ENCODE measurements around the gene PLCB2.

The PLCB2 gene

DNA sequence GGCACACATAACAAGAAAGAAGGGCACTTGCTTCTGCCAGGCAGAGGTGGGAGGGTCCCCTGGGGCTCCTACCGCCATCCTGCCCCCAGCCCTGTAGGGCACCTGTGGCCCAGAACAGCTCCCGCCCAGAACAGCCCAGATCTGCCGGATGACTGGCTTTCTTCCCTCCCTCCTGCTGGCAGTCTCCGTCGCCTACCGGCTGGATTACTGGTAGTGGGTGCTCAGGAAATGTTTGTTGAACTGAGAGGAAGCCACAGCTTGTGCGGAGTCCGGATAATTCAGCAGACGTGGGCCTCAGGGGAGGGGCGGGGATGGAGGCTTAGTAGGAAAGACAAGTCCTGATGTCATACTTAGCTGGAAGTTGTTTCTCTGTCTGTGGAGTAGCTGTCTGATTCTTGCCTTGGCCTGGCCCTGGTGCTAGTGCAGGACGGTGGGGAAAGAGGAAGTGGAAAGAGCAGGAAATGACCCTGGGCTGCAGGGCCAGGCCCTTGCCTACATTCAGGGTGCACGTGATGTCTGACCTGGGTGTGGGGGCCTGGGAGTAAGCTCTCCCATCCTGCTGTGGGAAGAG, 26.3 kb upstream of the PLCB2 start (continued):
- TF ChIP-seq, protein P1, sequence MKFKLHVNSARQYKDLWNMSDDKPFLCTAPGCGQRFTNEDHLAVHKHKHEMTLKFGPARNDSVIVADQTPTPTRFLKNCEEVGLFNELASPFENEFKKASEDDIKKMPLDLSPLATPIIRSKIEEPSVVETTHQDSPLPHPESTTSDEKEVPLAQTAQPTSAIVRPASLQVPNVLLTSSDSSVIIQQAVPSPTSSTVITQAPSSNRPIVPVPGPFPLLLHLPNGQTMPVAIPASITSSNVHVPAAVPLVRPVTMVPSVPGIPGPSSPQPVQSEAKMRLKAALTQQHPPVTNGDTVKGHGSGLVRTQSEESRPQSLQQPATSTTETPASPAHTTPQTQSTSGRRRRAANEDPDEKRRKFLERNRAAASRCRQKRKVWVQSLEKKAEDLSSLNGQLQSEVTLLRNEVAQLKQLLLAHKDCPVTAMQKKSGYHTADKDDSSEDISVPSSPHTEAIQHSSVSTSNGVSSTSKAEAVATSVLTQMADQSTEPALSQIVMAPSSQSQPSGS (tag by site-specific recombination; IDR thresholded peaks at IDR 0.05; ENCODE audit: low read depth), result peak; percentile 31; the same call in 1 of the 2 replicates
- TF ChIP-seq ZNF558 (tag by site-specific recombination; IDR thresholded peaks at IDR 0.05), result no peak
- TF ChIP-seq OSR2 (tag by site-specific recombination; IDR thresholded peaks at IDR 0.05), result peak; percentile 75
- peak; percentile 96 for TF ChIP-seq ZNF394 (tag by site-specific recombination; IDR thresholded peaks at IDR 0.05; ENCODE audit: borderline replicate concordance)

DNA sequence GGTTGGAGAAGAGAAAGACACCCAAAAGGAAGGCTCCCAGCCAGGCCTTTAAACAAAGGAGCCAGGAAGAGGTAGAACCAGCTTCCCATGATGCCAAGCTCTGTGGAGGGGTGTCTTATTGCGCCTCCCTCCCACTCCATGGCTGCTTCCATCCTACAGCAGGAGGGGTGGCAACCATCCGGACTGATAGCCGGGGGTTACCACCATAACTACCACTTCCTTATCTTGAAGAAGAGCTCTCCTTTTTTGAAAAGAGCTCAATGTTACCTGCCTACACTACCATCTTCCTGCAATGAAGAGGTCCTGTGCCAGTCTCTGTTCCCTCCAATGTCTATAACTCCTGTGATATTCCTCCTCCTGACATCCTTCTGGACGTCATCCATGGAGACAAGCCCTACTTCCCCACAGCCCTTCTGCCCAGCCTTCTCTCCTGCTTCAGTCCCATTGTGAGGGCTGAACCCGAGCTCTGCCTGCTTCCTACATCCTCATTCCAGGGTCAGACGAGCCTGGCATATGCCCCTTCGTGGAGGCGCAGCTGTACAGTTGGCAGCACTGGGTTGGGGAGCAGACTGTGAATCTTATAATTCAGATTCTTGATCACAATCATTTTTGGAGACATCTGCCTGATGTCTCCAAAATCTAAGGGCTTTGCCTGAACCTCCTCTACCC, 24.5 kb upstream of the PLCB2 start:
- CTCF ChIA-PET, result interaction anchor here (0.7 to 1.4 kb wide), 4 partner anchors 9 to 88 kb away, joined by 3 to 4 read pairs (median 3); partner anchors contain the start of gene INAFM2
- TF ChIP-seq, protein P2, sequence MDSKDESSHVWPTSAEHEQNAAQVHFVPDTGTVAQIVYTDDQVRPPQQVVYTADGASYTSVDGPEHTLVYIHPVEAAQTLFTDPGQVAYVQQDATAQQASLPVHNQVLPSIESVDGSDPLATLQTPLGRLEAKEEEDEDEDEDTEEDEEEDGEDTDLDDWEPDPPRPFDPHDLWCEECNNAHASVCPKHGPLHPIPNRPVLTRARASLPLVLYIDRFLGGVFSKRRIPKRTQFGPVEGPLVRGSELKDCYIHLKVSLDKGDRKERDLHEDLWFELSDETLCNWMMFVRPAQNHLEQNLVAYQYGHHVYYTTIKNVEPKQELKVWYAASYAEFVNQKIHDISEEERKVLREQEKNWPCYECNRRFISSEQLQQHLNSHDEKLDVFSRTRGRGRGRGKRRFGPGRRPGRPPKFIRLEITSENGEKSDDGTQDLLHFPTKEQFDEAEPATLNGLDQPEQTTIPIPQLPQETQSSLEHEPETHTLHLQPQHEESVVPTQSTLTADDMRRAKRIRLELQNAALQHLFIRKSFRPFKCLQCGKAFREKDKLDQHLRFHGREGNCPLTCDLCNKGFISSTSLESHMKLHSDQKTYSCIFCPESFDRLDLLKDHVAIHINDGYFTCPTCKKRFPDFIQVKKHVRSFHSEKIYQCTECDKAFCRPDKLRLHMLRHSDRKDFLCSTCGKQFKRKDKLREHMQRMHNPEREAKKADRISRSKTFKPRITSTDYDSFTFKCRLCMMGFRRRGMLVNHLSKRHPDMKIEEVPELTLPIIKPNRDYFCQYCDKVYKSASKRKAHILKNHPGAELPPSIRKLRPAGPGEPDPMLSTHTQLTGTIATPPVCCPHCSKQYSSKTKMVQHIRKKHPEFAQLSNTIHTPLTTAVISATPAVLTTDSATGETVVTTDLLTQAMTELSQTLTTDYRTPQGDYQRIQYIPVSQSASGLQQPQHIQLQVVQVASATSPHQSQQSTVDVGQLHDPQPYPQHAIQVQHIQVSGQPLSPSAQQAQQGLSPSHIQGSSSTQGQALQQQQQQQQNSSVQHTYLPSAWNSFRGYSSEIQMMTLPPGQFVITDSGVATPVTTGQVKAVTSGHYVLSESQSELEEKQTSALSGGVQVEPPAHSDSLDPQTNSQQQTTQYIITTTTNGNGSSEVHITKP (tag by site-specific recombination; IDR thresholded peaks at IDR 0.05), result peak; percentile 80
- no peak for TF ChIP-seq ZNF16 (tag by site-specific recombination; IDR thresholded peaks at IDR 0.05; ENCODE audit: low read depth)
- Histone ChIP-seq H3K36me3 (ENCODE audit: control insufficient read depth in 2 of 2, insufficient read depth in 1 of 2, low read length in 2 of 2) (no peaks in the 10 kb centered on the region), H3K9me3 (ENCODE audit: control insufficient read depth, insufficient read depth, low read depth, low read length) (no peaks in the 10 kb centered on the region), H3K4me1 (ENCODE audit: control insufficient read depth, insufficient read depth, low read length) (no peaks in the 10 kb centered on the region; the same call in 1 of the 2 replicates), H3K27ac (ENCODE audit: extremely low read depth, low read depth, low read length) (no peak overlapping the region), H3K4me3 (ENCODE audit: low read depth, low read length) (no peak overlapping the region)
- POLR2A ChIA-PET, result interaction anchor here (0.7 to 1.5 kb wide), 2 partner anchors 8 to 9 kb away, joined by 3 to 5 read pairs; partner anchors contain the start of gene CCDC9B

DNA sequence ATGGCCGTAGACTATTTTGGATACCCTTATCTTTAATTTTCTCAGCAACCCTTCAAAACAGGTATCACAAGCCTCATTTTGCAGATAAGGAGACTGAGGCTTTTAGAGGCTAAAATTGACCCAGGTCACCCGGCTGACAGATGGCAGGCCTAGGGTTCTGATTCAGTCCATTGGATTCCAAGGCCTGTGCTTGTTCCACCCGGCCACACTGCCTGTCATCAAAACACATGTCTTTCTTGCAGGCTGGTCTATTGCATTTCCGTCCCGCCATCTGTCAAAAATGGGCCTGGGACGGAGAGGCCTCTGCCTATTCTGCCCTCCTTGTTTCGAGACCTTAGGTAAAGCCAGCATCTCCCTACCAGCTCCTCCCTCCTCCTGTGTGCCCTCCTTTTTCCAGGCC, 23.9 kb upstream of the PLCB2 start:
- TF ChIP-seq EGR2 (tag by site-specific recombination; IDR thresholded peaks at IDR 0.05; ENCODE audit: low read depth), result no peak
- POLR2A ChIA-PET, result interaction anchor here (0.7 to 1.5 kb wide), 2 partner anchors 9 kb away, joined by 3 to 5 read pairs; partner anchors contain the start of gene CCDC9B
- CTCF ChIA-PET, result interaction anchor here (0.7 to 1.4 kb wide), 4 partner anchors 9 to 89 kb away, joined by 3 to 4 read pairs (median 3); partner anchors contain the start of gene INAFM2
- Histone ChIP-seq H3K36me3 (ENCODE audit: control insufficient read depth in 2 of 2, insufficient read depth in 1 of 2, low read length in 2 of 2) (peaks cover 0 to 4% of the 10 kb centered on the region in 2 experiments; a peak in 1 of 3 replicates), H3K27ac (ENCODE audit: extremely low read depth, low read depth, low read length) (no peak overlapping the region), H3K9me3 (ENCODE audit: control insufficient read depth, insufficient read depth, low read depth, low read length) (no peaks in the 10 kb centered on the region), H3K4me1 (ENCODE audit: control insufficient read depth, insufficient read depth, low read length) (no peaks in the 10 kb centered on the region; the same call in 1 of the 2 replicates), H3K4me3 (ENCODE audit: low read depth, low read length) (no peak overlapping the region)

DNA sequence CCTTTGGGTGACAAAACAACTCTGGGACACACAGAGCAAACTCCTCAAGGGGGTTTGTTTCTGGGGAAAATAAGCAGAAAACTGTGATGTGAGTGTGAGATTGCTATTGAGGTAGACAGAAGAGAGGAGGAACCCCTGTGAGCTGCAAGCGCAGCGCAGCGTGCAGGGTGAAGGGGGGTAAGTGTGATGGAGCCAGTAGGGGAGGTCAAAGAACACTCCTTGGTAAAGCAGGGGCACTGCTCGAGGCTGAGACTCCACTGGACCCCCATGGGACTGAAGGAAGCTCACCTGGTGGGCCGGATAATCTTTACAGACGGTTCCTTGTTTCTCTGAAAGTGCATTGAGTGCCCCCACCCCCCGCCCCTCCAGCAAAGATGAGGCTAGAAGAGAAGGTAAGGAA, 23.3 kb upstream of the PLCB2 start:
- Histone ChIP-seq H3K4me1 (ENCODE audit: control insufficient read depth, insufficient read depth, low read length) (no peaks in the 10 kb centered on the region), H3K4me3 (ENCODE audit: low read depth, low read length) (no peak overlapping the region), H3K9me3 (ENCODE audit: control insufficient read depth, insufficient read depth, low read depth, low read length) (no peaks in the 10 kb centered on the region), H3K36me3 (ENCODE audit: control insufficient read depth in 2 of 2, insufficient read depth in 1 of 2, low read length in 2 of 2) (peaks cover 0 to 6% of the 10 kb centered on the region in 2 experiments; a peak in 1 of 3 replicates), H3K27ac (ENCODE audit: extremely low read depth, low read depth, low read length) (no peak overlapping the region)
- CTCF ChIA-PET, result interaction anchor here (1.8 kb wide), 1 partner anchor 13 kb away, joined by 3 read pairs; no protein-coding TSS in a partner anchor
- POLR2A ChIA-PET, result no interaction called here
- TF ChIP-seq, protein P3, sequence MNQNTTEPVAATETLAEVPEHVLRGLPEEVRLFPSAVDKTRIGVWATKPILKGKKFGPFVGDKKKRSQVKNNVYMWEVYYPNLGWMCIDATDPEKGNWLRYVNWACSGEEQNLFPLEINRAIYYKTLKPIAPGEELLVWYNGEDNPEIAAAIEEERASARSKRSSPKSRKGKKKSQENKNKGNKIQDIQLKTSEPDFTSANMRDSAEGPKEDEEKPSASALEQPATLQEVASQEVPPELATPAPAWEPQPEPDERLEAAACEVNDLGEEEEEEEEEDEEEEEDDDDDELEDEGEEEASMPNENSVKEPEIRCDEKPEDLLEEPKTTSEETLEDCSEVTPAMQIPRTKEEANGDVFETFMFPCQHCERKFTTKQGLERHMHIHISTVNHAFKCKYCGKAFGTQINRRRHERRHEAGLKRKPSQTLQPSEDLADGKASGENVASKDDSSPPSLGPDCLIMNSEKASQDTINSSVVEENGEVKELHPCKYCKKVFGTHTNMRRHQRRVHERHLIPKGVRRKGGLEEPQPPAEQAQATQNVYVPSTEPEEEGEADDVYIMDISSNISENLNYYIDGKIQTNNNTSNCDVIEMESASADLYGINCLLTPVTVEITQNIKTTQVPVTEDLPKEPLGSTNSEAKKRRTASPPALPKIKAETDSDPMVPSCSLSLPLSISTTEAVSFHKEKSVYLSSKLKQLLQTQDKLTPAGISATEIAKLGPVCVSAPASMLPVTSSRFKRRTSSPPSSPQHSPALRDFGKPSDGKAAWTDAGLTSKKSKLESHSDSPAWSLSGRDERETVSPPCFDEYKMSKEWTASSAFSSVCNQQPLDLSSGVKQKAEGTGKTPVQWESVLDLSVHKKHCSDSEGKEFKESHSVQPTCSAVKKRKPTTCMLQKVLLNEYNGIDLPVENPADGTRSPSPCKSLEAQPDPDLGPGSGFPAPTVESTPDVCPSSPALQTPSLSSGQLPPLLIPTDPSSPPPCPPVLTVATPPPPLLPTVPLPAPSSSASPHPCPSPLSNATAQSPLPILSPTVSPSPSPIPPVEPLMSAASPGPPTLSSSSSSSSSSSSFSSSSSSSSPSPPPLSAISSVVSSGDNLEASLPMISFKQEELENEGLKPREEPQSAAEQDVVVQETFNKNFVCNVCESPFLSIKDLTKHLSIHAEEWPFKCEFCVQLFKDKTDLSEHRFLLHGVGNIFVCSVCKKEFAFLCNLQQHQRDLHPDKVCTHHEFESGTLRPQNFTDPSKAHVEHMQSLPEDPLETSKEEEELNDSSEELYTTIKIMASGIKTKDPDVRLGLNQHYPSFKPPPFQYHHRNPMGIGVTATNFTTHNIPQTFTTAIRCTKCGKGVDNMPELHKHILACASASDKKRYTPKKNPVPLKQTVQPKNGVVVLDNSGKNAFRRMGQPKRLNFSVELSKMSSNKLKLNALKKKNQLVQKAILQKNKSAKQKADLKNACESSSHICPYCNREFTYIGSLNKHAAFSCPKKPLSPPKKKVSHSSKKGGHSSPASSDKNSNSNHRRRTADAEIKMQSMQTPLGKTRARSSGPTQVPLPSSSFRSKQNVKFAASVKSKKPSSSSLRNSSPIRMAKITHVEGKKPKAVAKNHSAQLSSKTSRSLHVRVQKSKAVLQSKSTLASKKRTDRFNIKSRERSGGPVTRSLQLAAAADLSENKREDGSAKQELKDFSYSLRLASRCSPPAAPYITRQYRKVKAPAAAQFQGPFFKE (tag by site-specific recombination; IDR thresholded peaks at IDR 0.05; ENCODE audit: borderline replicate concordance), result no peak
